PFSK-1 (cell line): ENCODE data around the gene LEMD2.

Experiments used
- FOXP2 ChIP-seq: optimal IDR thresholded peaks from 2 replicates; pipeline ENCODE3; 2011; ENCODE audit warnings: borderline replicate concordance, control low read depth, inconsistent platforms; ENCODE audit not compliant: insufficient read depth; ENCODE audit errors: extremely low read length, extremely low read depth
- POLR2AphosphoS5 ChIP-seq: IDR thresholded peaks from 2 replicates; pipeline ENCODE4 v1.6.1; 2012; ENCODE audit warnings: low read depth, mild to moderate bottlenecking, control low read depth, low read length, moderate library complexity
- SIN3A ChIP-seq: IDR thresholded peaks from 2 replicates; pipeline ENCODE4 v1.6.1; 2012; ENCODE audit warnings: mild to moderate bottlenecking, low read length, moderate library complexity, borderline replicate concordance; ENCODE audit not compliant: insufficient read depth
- TAF1 ChIP-seq: IDR thresholded peaks from 2 replicates; pipeline ENCODE4 v1.6.1; 2012; ENCODE audit warnings: low read length, control low read depth, borderline replicate concordance; ENCODE audit not compliant: insufficient read depth
- TF ChIP-seq, protein P1 (sequence below), 2 experiments: IDR thresholded peaks; 2 replicates each; pipeline versions ENCODE4 v1.6.1 to v1.8.0; 2011 to 2012; ENCODE audit warnings: low read depth in 2 of 2, low read length in 2 of 2, control low read depth in 1 of 2, inconsistent platforms in 1 of 2, mild to moderate bottlenecking in 1 of 2, moderate library complexity in 1 of 2; ENCODE audit not compliant: insufficient read depth in 1 of 2

Gene LEMD2

DNA sequence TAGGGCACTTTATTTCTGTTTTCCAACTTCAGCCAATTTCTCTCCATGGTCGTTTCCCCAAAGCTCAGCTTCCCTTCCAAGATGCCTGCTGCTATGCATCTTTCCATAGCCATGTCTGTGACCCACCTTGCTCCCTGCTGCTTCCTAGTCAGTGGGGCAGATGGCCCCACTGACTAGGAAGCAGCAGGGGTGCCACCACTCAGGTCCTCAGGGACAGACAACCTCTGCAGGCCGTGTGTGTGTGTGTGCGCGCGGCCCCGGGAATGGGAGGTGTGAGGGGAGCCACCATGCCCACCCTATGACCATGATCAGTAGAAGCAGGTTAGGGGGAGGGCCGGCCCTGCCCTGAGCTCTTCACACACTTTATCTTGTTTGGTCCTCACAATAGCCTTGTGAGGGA lies 39.5 kb downstream of the LEMD2 start:
- TF ChIP-seq TAF1 = no peak
- TF ChIP-seq POLR2AphosphoS5 = no peak
- TF ChIP-seq, protein P1, sequence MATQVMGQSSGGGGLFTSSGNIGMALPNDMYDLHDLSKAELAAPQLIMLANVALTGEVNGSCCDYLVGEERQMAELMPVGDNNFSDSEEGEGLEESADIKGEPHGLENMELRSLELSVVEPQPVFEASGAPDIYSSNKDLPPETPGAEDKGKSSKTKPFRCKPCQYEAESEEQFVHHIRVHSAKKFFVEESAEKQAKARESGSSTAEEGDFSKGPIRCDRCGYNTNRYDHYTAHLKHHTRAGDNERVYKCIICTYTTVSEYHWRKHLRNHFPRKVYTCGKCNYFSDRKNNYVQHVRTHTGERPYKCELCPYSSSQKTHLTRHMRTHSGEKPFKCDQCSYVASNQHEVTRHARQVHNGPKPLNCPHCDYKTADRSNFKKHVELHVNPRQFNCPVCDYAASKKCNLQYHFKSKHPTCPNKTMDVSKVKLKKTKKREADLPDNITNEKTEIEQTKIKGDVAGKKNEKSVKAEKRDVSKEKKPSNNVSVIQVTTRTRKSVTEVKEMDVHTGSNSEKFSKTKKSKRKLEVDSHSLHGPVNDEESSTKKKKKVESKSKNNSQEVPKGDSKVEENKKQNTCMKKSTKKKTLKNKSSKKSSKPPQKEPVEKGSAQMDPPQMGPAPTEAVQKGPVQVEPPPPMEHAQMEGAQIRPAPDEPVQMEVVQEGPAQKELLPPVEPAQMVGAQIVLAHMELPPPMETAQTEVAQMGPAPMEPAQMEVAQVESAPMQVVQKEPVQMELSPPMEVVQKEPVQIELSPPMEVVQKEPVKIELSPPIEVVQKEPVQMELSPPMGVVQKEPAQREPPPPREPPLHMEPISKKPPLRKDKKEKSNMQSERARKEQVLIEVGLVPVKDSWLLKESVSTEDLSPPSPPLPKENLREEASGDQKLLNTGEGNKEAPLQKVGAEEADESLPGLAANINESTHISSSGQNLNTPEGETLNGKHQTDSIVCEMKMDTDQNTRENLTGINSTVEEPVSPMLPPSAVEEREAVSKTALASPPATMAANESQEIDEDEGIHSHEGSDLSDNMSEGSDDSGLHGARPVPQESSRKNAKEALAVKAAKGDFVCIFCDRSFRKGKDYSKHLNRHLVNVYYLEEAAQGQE (IDR thresholded peaks at IDR 0.05; ENCODE audit: insufficient read depth in 1 of 2, low read depth in 2 of 2, low read length in 2 of 2) = no peak
- no peak for TF ChIP-seq FOXP2
- no peak for TF ChIP-seq SIN3A

DNA sequence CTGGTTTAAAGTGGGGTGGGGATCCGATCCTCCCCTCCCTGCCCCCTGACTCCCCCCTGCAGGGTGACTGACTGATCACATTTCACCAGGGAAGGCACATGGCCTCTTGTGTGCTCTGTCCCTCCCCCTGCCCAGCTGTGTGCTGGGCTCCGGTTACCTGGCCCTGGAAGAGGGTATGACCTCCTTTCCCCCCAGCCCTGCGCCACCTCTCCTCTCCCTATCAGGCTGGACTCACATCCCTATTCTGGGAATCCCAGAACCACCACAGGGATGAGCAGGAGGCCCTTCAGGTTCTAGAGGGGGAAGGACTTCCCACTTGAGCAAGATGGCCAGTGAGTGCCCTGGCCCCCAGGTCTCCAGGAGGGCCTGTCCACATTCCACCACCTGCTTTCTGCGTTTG lies 40.1 kb downstream of the LEMD2 start:
- no peak for TF ChIP-seq POLR2AphosphoS5
- TF ChIP-seq, protein P1 (IDR thresholded peaks at IDR 0.05; ENCODE audit: insufficient read depth in 1 of 2, low read depth in 2 of 2, low read length in 2 of 2) = no peak
- no peak for TF ChIP-seq SIN3A
- no peak for TF ChIP-seq TAF1
- TF ChIP-seq FOXP2 = no peak

DNA sequence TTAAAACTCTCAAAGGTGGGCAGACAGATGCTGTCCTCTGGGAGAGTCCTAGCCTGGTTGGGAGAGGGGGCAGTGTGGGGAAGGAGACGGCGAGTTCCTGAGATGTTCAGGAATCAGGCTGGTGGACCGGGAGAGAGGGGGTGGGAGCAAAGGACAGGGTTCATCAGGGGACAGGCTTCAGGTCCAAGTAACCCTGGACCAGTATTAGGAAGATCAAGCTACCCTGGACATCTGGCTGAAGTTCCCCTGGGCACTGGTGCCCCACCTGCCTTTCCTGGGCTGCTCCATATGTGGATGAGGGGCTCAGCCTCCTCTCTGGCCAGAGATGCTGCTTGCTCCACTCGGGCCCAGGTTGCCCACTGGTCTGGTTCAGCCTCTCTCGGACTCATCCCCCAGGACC lies 41.1 kb downstream of the LEMD2 start:
- TF ChIP-seq POLR2AphosphoS5 (no peak), FOXP2 (no peak)

DNA sequence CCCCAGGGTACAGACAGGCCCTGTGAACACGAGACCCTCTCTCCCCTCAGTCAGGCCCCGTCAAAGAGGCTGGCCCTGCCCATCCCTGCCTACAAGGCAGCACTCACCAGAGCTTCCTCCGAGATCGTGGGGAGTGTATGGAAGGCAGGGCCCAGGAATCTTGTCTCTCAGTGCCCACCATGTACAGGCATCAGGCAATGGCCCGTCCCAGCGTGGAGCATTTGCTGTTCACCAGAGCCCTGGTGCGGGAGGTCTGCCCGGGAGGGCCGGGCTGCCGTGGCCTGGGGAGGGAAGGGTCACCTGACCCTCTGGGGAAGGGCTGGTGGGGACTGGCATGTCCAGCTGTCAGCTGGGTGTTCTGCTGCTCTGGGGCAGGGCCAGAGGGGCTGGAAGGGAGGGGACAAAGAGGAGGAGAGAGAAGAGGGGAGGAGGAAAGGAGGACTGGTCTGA lies 42.3 kb downstream of the LEMD2 start, which contains the start of gene IP6K3:
TSS of gene IP6K3 (minus strand) at position 255 of the 450 bp plus-strand sequence. CDS start 11,429 bp downstream, outside the sequence.
- TF ChIP-seq, protein P1 (IDR thresholded peaks at IDR 0.05; ENCODE audit: insufficient read depth in 1 of 2, low read depth in 2 of 2, low read length in 2 of 2) = no peak
- TF ChIP-seq FOXP2 = no peak
- no peak for TF ChIP-seq POLR2AphosphoS5
- no peak for TF ChIP-seq TAF1
- TF ChIP-seq SIN3A = no peak

DNA sequence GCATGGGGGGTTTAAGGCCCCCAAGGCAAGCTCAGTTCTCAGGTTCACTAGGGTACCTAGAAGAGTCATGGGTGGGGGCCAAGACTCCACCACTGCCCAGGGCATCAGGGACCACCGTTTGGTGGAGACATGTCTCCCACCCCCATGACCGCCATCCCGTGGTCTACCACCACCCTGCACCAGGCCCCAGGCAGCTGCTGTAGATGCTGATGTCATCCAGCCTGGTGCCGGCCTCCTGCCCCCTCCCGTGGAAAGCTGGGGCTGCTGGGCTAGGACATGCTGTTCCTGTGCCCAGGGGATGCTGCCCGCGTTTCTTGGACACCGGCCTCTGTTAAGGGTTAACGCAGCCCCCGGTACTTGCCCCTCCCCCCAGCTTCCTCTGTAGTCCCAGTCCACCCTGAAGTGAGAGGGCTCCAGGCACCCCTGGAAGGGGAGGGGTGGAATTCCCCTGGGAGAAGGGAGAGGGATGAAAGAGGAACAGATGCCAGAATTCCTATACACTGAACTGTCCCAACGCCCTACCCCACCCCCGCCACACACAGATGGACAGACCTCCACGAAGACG lies 42.8 kb downstream of the LEMD2 start:
- TF ChIP-seq TAF1 (no peak), POLR2AphosphoS5 (no peak), SIN3A (no peak), FOXP2 (no peak)
- TF ChIP-seq, protein P1 (IDR thresholded peaks at IDR 0.05; ENCODE audit: insufficient read depth in 1 of 2, low read depth in 2 of 2, low read length in 2 of 2) = no peak
